NCI-H82 (cell line): ENCODE measurements around the gene NOPCHAP1.
"Not testable (repeated sequence)": the region's sequence is repeated elsewhere in the genome, so short reads cannot be mapped to it uniquely, and the experiment has no call there.

Experiments
- DNase-seq: peaks from one replicate; lab custom pipeline; 2025; lab: John Stamatoyannopoulos, UW

Gene NOPCHAP1

DNA sequence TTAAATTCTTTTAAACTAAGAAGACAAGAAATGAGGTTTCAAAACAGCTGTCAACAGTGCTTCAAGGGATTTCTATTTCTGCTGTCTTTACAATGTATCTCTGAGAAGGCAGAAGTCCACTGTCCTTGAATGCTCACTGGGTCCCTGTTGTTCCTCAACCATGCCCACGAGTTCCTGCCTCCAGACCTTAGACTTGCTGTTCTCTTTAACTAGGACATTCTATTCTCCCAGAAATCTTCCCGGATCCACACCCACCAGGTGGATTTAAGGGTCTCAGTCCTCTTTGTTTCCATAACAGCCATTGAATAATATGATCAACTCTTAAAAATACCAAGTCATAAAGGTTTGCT, 21.3 kb upstream of the NOPCHAP1 start:
- DNase-seq, result no peak

DNA sequence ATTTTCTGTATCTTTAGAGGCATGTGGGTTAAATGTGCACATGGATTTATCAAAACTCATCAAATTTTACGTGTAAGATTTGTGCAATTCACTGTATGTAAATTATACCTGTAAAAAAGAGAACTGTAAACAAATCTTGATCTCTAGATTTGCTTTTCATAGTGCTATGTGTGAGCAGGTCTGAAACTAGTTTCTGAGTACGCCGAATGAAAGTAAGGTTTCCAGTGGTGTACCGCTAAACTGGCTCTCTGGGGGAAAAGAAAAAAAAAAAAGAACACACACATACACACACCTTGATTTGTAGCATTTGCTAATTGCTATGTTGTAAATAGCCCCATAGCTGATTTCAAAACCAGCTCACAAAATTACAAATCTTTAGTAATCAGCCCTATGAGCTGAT, 19.4 kb upstream of the NOPCHAP1 start:
- no peak for DNase-seq

DNA sequence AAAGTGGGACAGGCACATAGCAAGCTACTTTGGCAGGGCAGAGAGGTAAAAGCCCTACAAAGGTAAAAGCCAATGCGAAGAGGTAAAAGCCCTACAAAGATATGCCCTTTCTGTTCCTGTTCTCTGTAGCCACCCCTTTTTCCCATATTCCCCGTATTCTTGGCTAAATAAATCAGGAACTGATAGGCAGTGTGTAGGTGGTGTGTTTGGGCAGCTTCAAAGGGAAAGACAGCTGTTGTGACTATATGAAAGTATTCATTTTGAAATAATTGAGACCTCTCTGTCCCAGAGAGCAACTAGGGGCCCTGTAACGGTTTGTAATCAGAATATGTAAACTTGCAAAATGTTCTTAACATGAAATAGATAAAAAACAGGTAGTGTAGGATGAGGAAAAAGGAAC, 16.8 kb upstream of the NOPCHAP1 start:
- no peak for DNase-seq

GRCh38 chr12:104971306-104971705, 14.8 kb upstream of the NOPCHAP1 start:
- no peak for DNase-seq

DNA sequence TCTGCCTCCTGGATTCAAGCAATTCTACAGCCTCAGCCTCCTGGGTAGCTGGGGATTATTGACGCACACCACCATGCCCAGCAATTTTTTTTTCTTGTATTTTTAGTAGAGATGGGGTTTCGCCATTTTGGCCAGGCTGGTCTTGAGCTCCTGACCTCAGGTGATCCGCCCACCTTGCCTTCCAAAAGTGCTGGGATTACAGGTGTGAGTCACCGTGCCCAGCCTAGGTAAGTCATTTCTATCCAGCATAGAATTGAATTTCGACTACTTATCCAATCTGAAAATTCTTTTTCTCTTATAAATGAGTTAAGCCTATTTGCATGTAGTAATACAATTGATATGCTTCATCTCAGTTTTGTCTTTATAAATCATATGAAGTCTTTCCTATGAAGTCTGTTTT, 12.9 kb upstream of the NOPCHAP1 start:
- no peak for DNase-seq

GRCh38 chr12:104974626-104975290, 11.4 kb upstream of the NOPCHAP1 start:
- no peak for DNase-seq

DNA sequence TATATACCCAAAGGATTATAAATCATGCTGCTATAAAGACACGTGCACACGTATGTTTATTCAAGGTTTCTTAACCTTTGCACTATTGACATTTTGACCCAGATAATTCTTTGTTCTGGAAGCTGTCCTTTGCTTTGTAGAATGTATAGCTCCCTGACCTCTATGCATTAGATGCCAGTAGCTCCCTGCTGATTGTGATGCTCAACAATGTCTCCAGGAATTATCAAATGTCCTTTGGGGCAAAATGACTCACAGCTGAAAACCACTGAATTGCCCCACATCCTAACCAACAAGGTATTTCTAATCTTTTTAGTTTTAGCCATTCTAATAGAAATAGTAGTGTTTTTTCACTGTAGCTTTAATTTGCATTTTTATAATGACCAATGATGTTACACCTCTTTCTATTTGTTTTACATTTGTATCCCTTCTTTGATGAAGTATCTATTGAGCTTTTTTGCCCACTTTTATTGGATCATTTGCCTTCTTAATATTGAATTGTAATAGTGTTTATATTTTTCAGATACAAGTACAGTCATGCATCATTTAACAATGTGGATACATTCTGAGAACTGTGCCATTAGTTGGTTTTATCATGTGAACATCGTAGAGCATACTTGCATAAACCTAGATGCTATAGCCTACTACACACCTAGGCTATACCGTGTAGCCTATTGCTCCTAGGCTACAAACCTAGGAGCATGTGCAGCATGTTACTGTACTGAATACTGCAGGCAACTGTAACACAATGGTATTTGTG, 10.4 kb upstream of the NOPCHAP1 start:
- DNase-seq, result no peak

DNA sequence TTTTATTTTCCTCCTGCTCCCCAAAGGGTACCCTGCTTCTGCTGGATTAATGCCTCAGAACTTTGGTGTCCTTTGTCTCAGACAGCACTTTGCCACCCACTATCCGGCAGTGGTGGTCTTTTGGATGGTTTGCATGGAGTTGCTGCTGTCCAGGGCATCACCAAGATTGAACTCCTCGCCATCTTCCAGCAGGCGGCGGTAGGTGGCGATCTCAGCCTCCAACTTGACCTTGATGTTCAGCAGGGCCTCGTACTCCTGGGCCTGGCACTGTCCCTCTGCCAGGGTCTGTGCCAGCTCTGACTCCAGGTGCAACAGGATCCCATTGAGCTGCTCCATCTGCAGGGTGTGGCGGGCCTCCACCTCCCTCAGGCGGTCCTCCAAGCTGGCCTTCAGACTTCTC, 9.4 kb upstream of the NOPCHAP1 start:
- DNase-seq, result no peak

DNA sequence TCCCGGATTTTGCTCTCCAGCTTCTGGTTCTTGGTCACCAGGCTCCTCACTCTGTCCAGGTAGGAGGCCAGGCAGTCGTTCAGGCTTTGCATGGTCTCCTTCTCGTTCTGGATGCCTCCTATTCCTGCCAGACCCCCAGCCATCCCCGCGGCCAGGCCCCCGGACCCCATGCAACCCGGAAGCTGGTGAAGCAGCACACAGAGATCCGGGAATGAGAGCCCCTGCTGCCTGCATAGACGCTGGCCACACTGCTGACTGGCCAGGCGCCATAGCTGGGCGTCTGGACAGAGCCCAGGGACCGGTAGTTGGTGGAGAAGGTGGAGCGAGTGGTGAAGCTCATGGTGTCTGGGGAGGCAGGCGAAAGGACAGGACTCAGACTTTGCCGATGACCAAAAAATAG, 8.4 kb upstream of the NOPCHAP1 start:
- DNase-seq, result not testable (repeated sequence)

- peak; percentile 16 for DNase-seq
Measured at GRCh38 chr12:104985206-104985605, 910 bp upstream of the NOPCHAP1 start.

GRCh38 chr12:104990950-104991349, 4.8 kb downstream of the NOPCHAP1 start:
- DNase-seq, result no peak

- DNase-seq, result no peak
Measured at GRCh38 chr12:104991565-104992128, 5.5 kb downstream of the NOPCHAP1 start.

GRCh38 chr12:104994336-104994735, 8.2 kb downstream of the NOPCHAP1 start:
- no peak for DNase-seq

DNA sequence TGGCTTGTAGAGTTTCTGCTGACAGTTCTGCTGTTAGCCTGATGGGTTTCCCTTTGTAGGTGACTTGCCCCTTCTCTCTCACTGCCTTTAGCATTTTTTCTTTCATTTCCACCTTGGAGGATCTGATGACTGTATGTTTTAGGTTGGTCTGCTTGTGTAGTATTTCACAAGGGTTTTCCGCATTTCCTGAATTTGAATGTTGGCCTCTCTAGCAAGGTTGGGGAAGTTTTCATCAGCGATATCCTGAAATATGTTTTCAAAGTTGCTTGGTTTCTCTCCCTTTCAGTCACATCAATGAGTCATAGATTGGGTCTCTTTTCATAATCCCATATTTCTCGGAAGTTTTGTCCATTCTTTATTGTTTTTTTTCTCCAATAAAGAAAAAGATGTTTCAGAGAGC, 11.4 kb downstream of the NOPCHAP1 start:
- DNase-seq, result no peak

- DNase-seq, result no peak
Measured at GRCh38 chr12:104998423-104999346, 12.6 kb downstream of the NOPCHAP1 start.

GRCh38 chr12:104999347-104999685, 13.2 kb downstream of the NOPCHAP1 start:
- no peak for DNase-seq

GRCh38 chr12:105001476-105001875, 15.4 kb downstream of the NOPCHAP1 start:
- DNase-seq, result no peak

GRCh38 chr12:105013892-105014291, 27.8 kb downstream of the NOPCHAP1 start:
- no peak for DNase-seq

GRCh38 chr12:105014603-105015002, 28.5 kb downstream of the NOPCHAP1 start:
- no peak for DNase-seq

- no peak for DNase-seq
Measured at GRCh38 chr12:105015543-105015942, 29.4 kb downstream of the NOPCHAP1 start.

DNA sequence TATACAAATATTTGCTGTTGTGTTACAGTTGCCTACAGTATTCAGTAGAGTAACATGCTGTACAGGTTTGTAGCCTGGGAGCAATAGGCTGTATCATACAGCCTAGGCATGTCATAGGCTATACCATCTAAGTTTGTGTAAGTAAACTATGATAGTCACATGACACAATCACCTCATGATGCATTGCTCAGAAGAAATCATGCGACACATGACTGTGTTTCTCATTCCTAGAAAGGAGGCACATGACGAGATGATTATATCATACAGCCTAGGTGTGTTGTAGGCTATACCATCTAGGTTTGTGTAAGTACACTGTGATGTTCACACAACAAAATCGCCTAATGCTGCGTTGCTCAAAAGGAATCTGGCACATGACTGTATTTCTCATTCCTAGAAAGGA, 31.9 kb downstream of the NOPCHAP1 start:
- no peak for DNase-seq

GRCh38 chr12:105018776-105019175, 32.7 kb downstream of the NOPCHAP1 start:
- DNase-seq, result peak; percentile 79
